ENCODE results near the gene TLR3. TPM values are rescaled to one million over a fixed set of nuclear protein-coding genes. Genes with fewer than 3 reads are reported as not detected.

The TLR3 gene
- total RNA-seq, 1 donor from 2014 or later = 5.8 TPM

GRCh38 chr4:186058253-186058979 is 10.5 kb upstream of the TLR3 start:
- DNase-seq (ENCODE audit: low read depth) = no peak
- Histone ChIP-seq H3K4me3 (ENCODE audit: low read depth, low read length) (no peak overlapping the region), H3K27me3 (ENCODE audit: control insufficient read depth, insufficient read depth, low read length) (no peaks in the 10 kb centered on the region), H3K36me3 (ENCODE audit: control insufficient read depth, insufficient read depth, low read length) (no peaks in the 10 kb centered on the region)
- TF ChIP-seq CTCF (IDR thresholded peaks at IDR 0.05; ENCODE audit: insufficient read depth, low read length, poor library complexity, severe bottlenecking) = no peak

GRCh38 chr4:186058980-186059316 is 10.0 kb upstream of the TLR3 start:
- no peaks in the 10 kb centered on the region for H3K27me3 ChIP-seq (ENCODE audit: control insufficient read depth, insufficient read depth, low read length)
- no peak for DNase-seq (ENCODE audit: low read depth)
- no peaks in the 10 kb centered on the region for H3K36me3 ChIP-seq (ENCODE audit: control insufficient read depth, insufficient read depth, low read length)
- H3K4me3 ChIP-seq (ENCODE audit: low read depth, low read length) = no peak overlapping the region
- no peak for TF ChIP-seq CTCF (IDR thresholded peaks at IDR 0.05; ENCODE audit: insufficient read depth, low read length, poor library complexity, severe bottlenecking)

- no peak for TF ChIP-seq CTCF (IDR thresholded peaks at IDR 0.05; ENCODE audit: insufficient read depth, low read length, poor library complexity, severe bottlenecking)
- no peaks in the 10 kb centered on the region for H3K27me3 ChIP-seq (ENCODE audit: control insufficient read depth, insufficient read depth, low read length)
- no peak overlapping the region for H3K4me3 ChIP-seq (ENCODE audit: low read depth, low read length)
- no peaks in the 10 kb centered on the region for H3K36me3 ChIP-seq (ENCODE audit: control insufficient read depth, insufficient read depth, low read length)
- DNase-seq (ENCODE audit: low read depth) = no peak
Measured at GRCh38 chr4:186061921-186062320, 7.0 kb upstream of the TLR3 start.

GRCh38 chr4:186067757-186068385 is 1.1 kb upstream of the TLR3 start:
- Histone ChIP-seq H3K27me3 (ENCODE audit: control insufficient read depth, insufficient read depth, low read length) (no peaks in the 10 kb centered on the region), H3K36me3 (ENCODE audit: control insufficient read depth, insufficient read depth, low read length) (no peaks in the 10 kb centered on the region), H3K4me3 (ENCODE audit: low read depth, low read length) (no peak overlapping the region)
- peak; percentile 45 for DNase-seq (ENCODE audit: low read depth)
- TF ChIP-seq CTCF (IDR thresholded peaks at IDR 0.05; ENCODE audit: insufficient read depth, low read length, poor library complexity, severe bottlenecking) = peak; percentile 71

GRCh38 chr4:186069729-186070128 is 773 bp downstream of the TLR3 start:
- no peak for DNase-seq (ENCODE audit: low read depth)
- Histone ChIP-seq H3K27me3 (ENCODE audit: control insufficient read depth, insufficient read depth, low read length) (no peaks in the 10 kb centered on the region), H3K4me3 (ENCODE audit: low read depth, low read length) (no peak overlapping the region), H3K36me3 (ENCODE audit: control insufficient read depth, insufficient read depth, low read length) (no peaks in the 10 kb centered on the region)
- TF ChIP-seq CTCF (IDR thresholded peaks at IDR 0.05; ENCODE audit: insufficient read depth, low read length, poor library complexity, severe bottlenecking) = no peak

- no peak for DNase-seq (ENCODE audit: low read depth)
- Histone ChIP-seq H3K27me3 (ENCODE audit: control insufficient read depth, insufficient read depth, low read length) (no peaks in the 10 kb centered on the region), H3K36me3 (ENCODE audit: control insufficient read depth, insufficient read depth, low read length) (no peaks in the 10 kb centered on the region), H3K4me3 (ENCODE audit: low read depth, low read length) (no peak overlapping the region)
- TF ChIP-seq CTCF (IDR thresholded peaks at IDR 0.05; ENCODE audit: insufficient read depth, low read length, poor library complexity, severe bottlenecking) = no peak
Measured at GRCh38 chr4:186072516-186072915, 3.6 kb downstream of the TLR3 start.

Data from kidney epithelial cell (primary cell).